Liver (tissue), 9 donors: ENCODE measurements around the gene IGF2R. TPM values are rescaled to one million over a fixed set of nuclear protein-coding genes. Genes with fewer than 3 reads are reported as not detected.

ENCODE experiments used
- DNase-seq: peaks from one replicate; pipeline ENCODE4 v3.0.0-alpha.2; 2017; ENCODE audit warnings: low spot score
- H3K27ac ChIP-seq, 2 donors: one replicate each; pipeline ENCODE4 v1.7.0; 2013; ENCODE audit warnings: inconsistent platforms in 2 of 2, low read length in 2 of 2, control low read depth in 1 of 2, low read depth in 1 of 2, mild to moderate bottlenecking in 1 of 2
- H3K27me3 ChIP-seq, 4 donors: one replicate each; pipeline versions ENCODE4 v1.6.1 to v1.7.0; 2013; ENCODE audit warnings: low read length in 3 of 4, inconsistent platforms in 1 of 4, mild to moderate bottlenecking in 1 of 4, moderate library complexity in 1 of 4; ENCODE audit not compliant: control insufficient read depth in 4 of 4, insufficient read depth in 4 of 4
- H3K36me3 ChIP-seq, 4 donors: one replicate each; pipeline versions ENCODE4 v1.6.1 to v1.7.0; 2013; ENCODE audit warnings: low read length in 3 of 4, mild to moderate bottlenecking in 3 of 4, low read depth in 1 of 4, moderate library complexity in 1 of 4; ENCODE audit not compliant: control insufficient read depth in 4 of 4, insufficient read depth in 3 of 4
- H3K4me1 ChIP-seq, 4 donors: one replicate each; pipeline versions ENCODE4 v1.6.1 to v1.7.0; 2013; ENCODE audit warnings: low read length in 3 of 4, mild to moderate bottlenecking in 3 of 4, moderate library complexity in 1 of 4; ENCODE audit not compliant: control insufficient read depth in 4 of 4, insufficient read depth in 4 of 4
- H3K4me3 ChIP-seq, 3 donors: one replicate each; pipeline versions ENCODE4 v1.6.1 to v1.7.0; 2013; ENCODE audit warnings: low read length in 3 of 3, control low read depth in 1 of 3, low read depth in 1 of 3, mild to moderate bottlenecking in 1 of 3
- H3K9ac ChIP-seq, 2 donors: one replicate each; pipeline ENCODE4 v1.7.0; 2013; ENCODE audit warnings: low read length in 2 of 2, mild to moderate bottlenecking in 2 of 2, moderate library complexity in 2 of 2, control low read depth in 1 of 2, low read depth in 1 of 2
- H3K9me3 ChIP-seq, 4 donors: one replicate each; pipeline versions ENCODE4 v1.6.1 to v1.7.0; 2013; ENCODE audit warnings: low read length in 3 of 4; ENCODE audit not compliant: control insufficient read depth in 4 of 4
- EGR1 ChIP-seq, 2 donors: IDR thresholded peaks; 2 replicates each; pipeline ENCODE4 v1.6.1; 2016 to 2018; ENCODE audit warnings: antibody characterized with exemption in 2 of 2, low read depth in 2 of 2
- FOXA1 ChIP-seq: IDR thresholded peaks from 2 replicates; pipeline ENCODE4 v1.6.1; 2016; ENCODE audit warnings: antibody characterized with exemption
- FOXA2 ChIP-seq: IDR thresholded peaks from 2 replicates; pipeline ENCODE4 v1.6.1; 2016; ENCODE audit warnings: antibody characterized with exemption
- GABPA ChIP-seq, 2 donors: IDR thresholded peaks in 1 of 2; conservative IDR thresholded peaks in 1 of 2; 2 replicates each; pipeline ENCODE4 v1.6.1; 2016; ENCODE audit warnings: antibody characterized with exemption in 2 of 2, mild to moderate bottlenecking in 1 of 2, moderate library complexity in 1 of 2
- HNF4A ChIP-seq, 2 donors: conservative IDR thresholded peaks; 2 replicates each; pipeline ENCODE4 v1.6.1; 2016; ENCODE audit warnings: antibody characterized with exemption in 2 of 2, mild to moderate bottlenecking in 2 of 2
- JUND ChIP-seq, 2 donors: IDR thresholded peaks; 2 replicates each; pipeline ENCODE4 v1.6.1; 2016; ENCODE audit warnings: antibody characterized with exemption in 2 of 2
- REST ChIP-seq: IDR thresholded peaks from 2 replicates; pipeline ENCODE4 v1.6.1; 2016; ENCODE audit warnings: antibody characterized with exemption, mild to moderate bottlenecking
- SP1 ChIP-seq: IDR thresholded peaks from 2 replicates; pipeline ENCODE4 v1.6.1; 2018; ENCODE audit warnings: antibody characterized with exemption, mild to moderate bottlenecking
- YY1 ChIP-seq: IDR thresholded peaks from 2 replicates; pipeline ENCODE4 v1.6.1; 2016; ENCODE audit warnings: antibody characterized with exemption, mild to moderate bottlenecking
- ZBTB33 ChIP-seq: IDR thresholded peaks from 2 replicates; pipeline ENCODE4 v1.6.1; 2016; ENCODE audit warnings: antibody characterized with exemption
- WGBS: extraction: QIAGEN DNeasy Blood & Tissue Kit; methylation state at CpG from one replicate; pipeline ENCODE4 v1.1.7; 2013; 5-methylcytosine and 5-hydroxymethylcytosine counted together
- polyA plus RNA-seq, 2 donors: library from polyadenylated mRNA; stranded (reverse) in 1 of 2; unstranded in 1 of 2; fragments of 200-250 nt in 1 of 2; fragments of >200 nt in 1 of 2; fragmentation: Nextera tagmentation in 1 of 2; extraction: Ambion mirVana in 1 of 2; gene quantifications; one replicate each; pipeline versions ENCODE4 v1.2.1 to v1.2.3, GENCODE V29; 2013 to 2015
- total RNA-seq, 2 donors: library from RNA; depleted of rRNA; stranded (reverse); fragments of >200 nt; gene quantifications; one replicate each; pipeline ENCODE4 v1.2.3, GENCODE V29; 2014
- donor health status: healthy.
- donor health status: healthy.
- donor health status: healthy.
- donor health status: healthy.
- donor health status: healthy.

IGF2R gene
- total and polyA plus RNA-seq, 4 donors = 16.6 to 84.9 (median 45.7) TPM

DNA sequence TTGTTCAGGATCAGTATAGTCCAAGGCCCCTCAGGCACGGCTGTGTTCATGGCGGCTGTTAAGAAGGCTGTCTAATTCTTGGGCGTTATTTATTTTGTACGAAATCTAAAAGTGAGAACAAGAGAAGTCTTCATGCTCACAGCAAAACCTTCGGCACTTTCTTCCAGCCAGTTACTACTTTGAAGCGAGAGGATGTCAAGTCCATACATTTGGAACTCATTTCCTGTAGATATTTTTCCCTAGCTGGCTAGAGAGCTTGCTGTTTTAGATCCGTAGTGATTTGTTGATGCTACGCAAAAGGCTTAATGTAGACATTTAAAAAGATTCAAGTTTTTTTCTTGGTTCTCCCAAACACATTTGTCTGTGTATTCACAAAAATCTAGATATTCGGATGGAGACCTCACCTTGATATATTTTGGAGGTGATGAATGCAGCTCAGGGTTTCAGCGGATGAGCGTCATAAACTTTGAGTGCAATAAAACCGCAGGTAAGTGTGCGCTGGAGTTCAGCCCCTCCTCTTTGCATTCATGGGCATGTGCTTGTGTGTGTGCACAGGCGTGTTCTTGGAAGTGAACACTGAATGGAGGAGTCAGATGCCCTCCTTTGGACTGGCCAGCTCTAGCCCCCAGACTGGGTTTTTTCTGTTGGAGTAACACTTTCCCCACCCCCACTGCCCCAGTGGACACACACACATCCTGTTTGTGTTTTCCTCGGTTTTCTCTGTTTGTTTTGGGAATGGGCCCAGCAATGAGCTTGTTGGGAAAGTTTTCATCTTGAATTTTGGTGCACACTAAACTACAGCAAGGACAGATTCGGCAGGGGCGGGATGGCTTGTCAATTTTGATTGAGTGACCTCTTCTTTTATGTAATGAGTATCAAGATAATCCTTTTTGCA lies 65.4 kb downstream of the IGF2R start (continued):
- no peak for TF ChIP-seq REST

DNA sequence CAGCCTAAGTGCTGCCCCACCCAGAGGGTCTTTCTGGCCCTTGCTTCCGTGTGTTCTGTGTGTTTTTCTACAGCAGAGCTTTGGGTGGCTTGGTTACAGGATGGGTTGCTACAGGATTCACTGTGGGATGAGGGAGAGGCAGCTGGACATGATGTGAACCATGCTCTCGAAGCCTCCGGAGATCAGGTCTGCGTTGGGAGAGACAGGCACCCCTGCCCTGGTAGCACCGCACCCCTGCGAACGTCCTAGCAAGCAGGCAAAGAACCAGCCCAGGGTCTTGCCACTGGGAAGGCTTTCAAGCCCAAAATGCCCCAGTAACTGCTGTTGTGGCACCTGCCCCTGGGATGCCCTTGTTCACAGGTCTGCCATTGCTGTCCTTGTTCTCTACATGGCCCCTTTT lies 66.4 kb downstream of the IGF2R start:
- Histone ChIP-seq H3K4me1 (peaks cover 0 to 10% (median 4%) of the 10 kb centered on the region in 4 donors), H3K9ac (no peak overlapping the region), H3K36me3 (peaks cover 3 to 32% (median 23%) of the 10 kb centered on the region in 4 donors), H3K4me3 (no peak overlapping the region), H3K27ac (peak overlapping the region; percentile 28 to 41), H3K27me3 (no peaks in the 10 kb centered on the region), H3K9me3 (no peaks in the 10 kb centered on the region)
- 98% methylated on average over 7 of the region's 7 CpGs for WGBS
- no peak for TF ChIP-seq REST
- TF ChIP-seq ZBTB33 = no peak
- no peak for TF ChIP-seq GABPA (IDR thresholded peaks at IDR 0.05 in 1 of 2, conservative IDR thresholded peaks at IDR 0.05 in 1 of 2)
- DNase-seq = no peak

- Histone ChIP-seq H3K27me3 (no peaks in the 10 kb centered on the region), H3K4me1 (peaks cover 0 to 12% (median 1%) of the 10 kb centered on the region in 4 donors), H3K36me3 (peaks cover 3 to 32% (median 27%) of the 10 kb centered on the region in 4 donors), H3K9me3 (no peaks in the 10 kb centered on the region), H3K4me3 (no peak overlapping the region), H3K27ac (peak overlapping the region in 1 of 2 donors; percentile 41), H3K9ac (no peak overlapping the region)
- TF ChIP-seq JUND (IDR thresholded peaks at IDR 0.05) = no peak
- TF ChIP-seq EGR1 (IDR thresholded peaks at IDR 0.05; ENCODE audit: low read depth in 2 of 2) = no peak
- TF ChIP-seq FOXA2 = no peak
- TF ChIP-seq YY1 = no peak
- TF ChIP-seq HNF4A (conservative IDR thresholded peaks at IDR 0.05) = no peak
- TF ChIP-seq SP1 = no peak
- no peak for TF ChIP-seq GABPA (IDR thresholded peaks at IDR 0.05 in 1 of 2, conservative IDR thresholded peaks at IDR 0.05 in 1 of 2)
- TF ChIP-seq FOXA1 = no peak
- WGBS = 96% methylated on average over 12 of the region's 12 CpGs
- no peak for DNase-seq
Observed at GRCh38 chr6:160035693-160036330, 66.9 kb downstream of the IGF2R start.
